ENCODE results near the gene DENND4A. TPM values are rescaled to one million over a fixed set of nuclear protein-coding genes. Genes with fewer than 3 reads are reported as not detected.

Gene DENND4A
- total RNA-seq, 3 donors from 2014 or later: 25.3 to 59.0 (median 48.2) TPM

DNA sequence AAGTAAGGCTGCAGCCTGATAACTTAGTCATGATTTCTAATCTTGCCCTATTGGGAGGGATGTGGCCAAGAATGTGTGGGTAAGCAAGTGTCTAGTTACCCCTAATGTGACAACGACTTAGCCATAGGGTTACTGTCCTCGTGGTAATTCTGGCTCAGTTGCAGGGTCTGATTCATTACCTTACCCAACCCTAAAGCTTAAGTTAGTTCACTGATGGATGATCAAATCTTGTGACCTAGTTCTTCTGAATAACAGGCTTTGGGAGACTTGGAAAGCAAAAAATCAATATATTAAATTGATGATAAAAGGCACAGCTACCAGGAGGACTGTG lies 179.5 kb downstream of the DENND4A start:
- intact Hi-C loops (cut with DNase I; ENCODE audit: low total_unique reads): no loop called here
- no peak overlapping the region for H3K4me3 ChIP-seq
- no peaks in the 10 kb centered on the region for H3K36me3 ChIP-seq
- peak overlapping the region; percentile 97 to 98 for H3K27ac ChIP-seq
- DNase-seq (ENCODE audit: low spot score in 2 of 2): no peak
- H3K27me3 ChIP-seq: no peaks in the 10 kb centered on the region
- no peaks in the 10 kb centered on the region for H3K9me3 ChIP-seq
- H3K4me1 ChIP-seq: peaks cover 0 to 4% of the 10 kb centered on the region in 2 donors
- TF ChIP-seq POLR2AphosphoS5 (IDR thresholded peaks at IDR 0.05): no peak
- no peak for TF ChIP-seq POLR2A (IDR thresholded peaks at IDR 0.05)
- TF ChIP-seq, protein P1, sequence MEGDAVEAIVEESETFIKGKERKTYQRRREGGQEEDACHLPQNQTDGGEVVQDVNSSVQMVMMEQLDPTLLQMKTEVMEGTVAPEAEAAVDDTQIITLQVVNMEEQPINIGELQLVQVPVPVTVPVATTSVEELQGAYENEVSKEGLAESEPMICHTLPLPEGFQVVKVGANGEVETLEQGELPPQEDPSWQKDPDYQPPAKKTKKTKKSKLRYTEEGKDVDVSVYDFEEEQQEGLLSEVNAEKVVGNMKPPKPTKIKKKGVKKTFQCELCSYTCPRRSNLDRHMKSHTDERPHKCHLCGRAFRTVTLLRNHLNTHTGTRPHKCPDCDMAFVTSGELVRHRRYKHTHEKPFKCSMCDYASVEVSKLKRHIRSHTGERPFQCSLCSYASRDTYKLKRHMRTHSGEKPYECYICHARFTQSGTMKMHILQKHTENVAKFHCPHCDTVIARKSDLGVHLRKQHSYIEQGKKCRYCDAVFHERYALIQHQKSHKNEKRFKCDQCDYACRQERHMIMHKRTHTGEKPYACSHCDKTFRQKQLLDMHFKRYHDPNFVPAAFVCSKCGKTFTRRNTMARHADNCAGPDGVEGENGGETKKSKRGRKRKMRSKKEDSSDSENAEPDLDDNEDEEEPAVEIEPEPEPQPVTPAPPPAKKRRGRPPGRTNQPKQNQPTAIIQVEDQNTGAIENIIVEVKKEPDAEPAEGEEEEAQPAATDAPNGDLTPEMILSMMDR (IDR thresholded peaks at IDR 0.05): no peak

DNA sequence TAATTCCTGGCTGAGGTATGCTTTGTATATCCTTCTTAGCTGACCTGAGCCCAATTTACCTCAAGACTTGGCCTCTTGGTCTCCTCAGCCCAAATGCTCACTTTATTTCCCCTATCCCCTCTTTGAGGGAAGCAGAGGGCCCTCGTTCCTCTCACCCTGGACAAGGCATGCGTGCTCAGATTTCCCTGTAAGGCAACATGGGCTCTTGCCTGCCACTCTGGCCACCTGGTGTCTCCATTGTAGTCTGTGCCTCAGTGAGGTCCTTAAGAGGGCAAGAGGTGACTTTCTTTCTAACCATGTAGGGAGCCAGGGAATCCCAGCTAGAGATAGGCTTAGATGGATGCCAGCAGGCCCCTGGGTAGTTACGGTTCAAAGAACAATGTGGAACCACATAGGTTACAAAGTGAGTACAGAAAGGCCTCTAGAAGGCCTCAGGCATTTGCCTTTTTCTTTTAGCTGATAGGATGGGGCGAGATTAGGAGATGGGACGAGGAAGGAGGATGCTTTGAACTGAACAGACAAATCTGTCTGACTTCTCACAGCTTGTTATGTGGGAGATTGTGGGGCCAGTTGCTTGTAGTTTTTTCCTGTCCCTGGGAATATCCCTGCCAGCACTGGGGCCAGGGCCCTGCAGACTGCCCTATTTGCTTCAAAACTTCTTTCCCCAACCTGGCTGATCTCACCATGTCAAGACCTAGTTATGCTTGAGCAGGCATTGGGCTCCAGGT lies 180.0 kb downstream of the DENND4A start:
- Histone ChIP-seq H3K27me3 (no peaks in the 10 kb centered on the region), H3K4me1 (peaks cover 0 to 4% of the 10 kb centered on the region in 2 donors), H3K36me3 (no peaks in the 10 kb centered on the region), H3K27ac (peak overlapping the region; percentile 97 to 98), H3K4me3 (peak overlapping the region; percentile 77 to 90 (median 79)), H3K9me3 (no peaks in the 10 kb centered on the region)
- intact Hi-C loops (cut with DNase I; ENCODE audit: low total_unique reads): no loop called here
- TF ChIP-seq, protein P1 (IDR thresholded peaks at IDR 0.05): no peak
- DNase-seq (ENCODE audit: low spot score in 2 of 2): no peak

DNA sequence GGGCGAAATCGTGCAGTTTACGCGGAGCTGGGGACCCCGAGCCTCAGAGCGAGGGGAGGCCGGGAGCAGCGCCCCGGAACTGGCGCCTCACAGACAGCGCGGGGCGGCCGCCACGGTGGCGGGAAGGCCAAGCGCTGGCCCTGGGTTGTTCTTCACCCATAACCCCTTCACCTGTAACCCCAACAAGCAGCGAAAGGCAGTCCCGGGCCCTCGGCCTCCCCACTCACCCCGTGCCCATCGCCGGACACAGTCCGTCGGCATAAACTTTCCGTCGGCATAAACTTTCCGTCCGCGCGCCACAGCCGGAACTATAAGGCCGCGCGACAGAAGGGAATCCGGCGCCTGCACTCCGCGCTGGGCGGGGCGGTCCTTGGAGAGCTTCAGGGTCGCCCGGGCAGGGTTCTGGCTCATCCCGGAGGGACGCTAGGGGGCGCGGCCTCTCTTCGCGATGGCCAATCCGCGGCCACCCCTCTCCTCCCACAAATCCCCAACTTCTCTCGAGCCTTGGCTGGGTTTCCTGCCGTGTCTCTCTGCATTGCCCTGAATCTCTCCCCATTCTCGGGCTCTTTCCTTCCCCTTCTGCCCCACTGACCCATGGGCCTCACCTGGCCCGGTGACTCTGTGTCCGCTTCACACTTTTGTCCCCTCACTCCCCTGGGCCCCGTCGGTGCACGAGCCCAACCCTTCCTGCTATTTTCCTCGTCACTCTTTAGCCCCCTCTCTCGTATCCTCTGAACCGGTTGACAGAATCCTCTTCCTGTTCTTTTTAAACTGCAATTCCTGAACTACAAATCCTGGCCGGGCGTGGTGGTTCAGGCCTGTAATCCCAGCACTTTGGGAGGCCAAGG lies 181.0 kb downstream of the DENND4A start, which contains the start of gene INTS14:
TSS of gene INTS14 (minus strand) at position 261 of the 848 bp plus-strand sequence. CDS start 3,751 bp downstream, outside the sequence.
- DNase-seq (ENCODE audit: low spot score in 2 of 2): peak; percentile 94 to 98
- intact Hi-C loops (cut with DNase I; ENCODE audit: low total_unique reads): no loop called here
- peak within 1 kb of the TSS; percentile 77 to 90 (median 79) for H3K4me3 ChIP-seq
- H3K36me3 ChIP-seq: no peaks in the 10 kb centered on the region
- no peaks in the 10 kb centered on the region for H3K9me3 ChIP-seq
- no peaks in the 10 kb centered on the region for H3K27me3 ChIP-seq
- peak; percentile 93 to 95 (median 94) for TF ChIP-seq POLR2AphosphoS5 (IDR thresholded peaks at IDR 0.05)
- TF ChIP-seq, protein P1 (IDR thresholded peaks at IDR 0.05): peak in 2 of 3 donors; percentile 33 to 52
- peak; percentile 68 for TF ChIP-seq POLR2A (IDR thresholded peaks at IDR 0.05)
- peaks cover 0 to 4% of the 10 kb centered on the region in 2 donors for H3K4me1 ChIP-seq
- peak within 1 kb of the TSS; percentile 97 to 98 for H3K27ac ChIP-seq

Other genes with a start within 250 kb of the DENND4A start
- 10 to 100 TPM; 34.6 to 54.3 (median 37.7) TPM for gene INTS14, start 181.2 kb downstream of the DENND4A start, total RNA-seq
- 10 to 100 TPM in 2 of 3 donors, 1 to 10 TPM in 1; 9.5 to 12.3 (median 10.7) TPM for gene SLC24A1, start 170.4 kb downstream of the DENND4A start, total RNA-seq
- 100 to 1,000 TPM; 108 to 156 (median 147) TPM for gene RAB11A, start 77.2 kb upstream of the DENND4A start, total RNA-seq